Erythroblast (primary cell): Measurements from ENCODE around the gene CDC14A.

Experiments used
- GATA1 ChIP-seq: IDR thresholded peaks from 2 replicates; pipeline ENCODE4 v1.6.1; 2011; ENCODE audit warnings: low read depth, mild to moderate bottlenecking, control low read depth, low read length, moderate library complexity
- POLR2A ChIP-seq: IDR thresholded peaks from 2 replicates; pipeline ENCODE4 v1.6.1; 2011; ENCODE audit warnings: mild to moderate bottlenecking, low read length

DNA sequence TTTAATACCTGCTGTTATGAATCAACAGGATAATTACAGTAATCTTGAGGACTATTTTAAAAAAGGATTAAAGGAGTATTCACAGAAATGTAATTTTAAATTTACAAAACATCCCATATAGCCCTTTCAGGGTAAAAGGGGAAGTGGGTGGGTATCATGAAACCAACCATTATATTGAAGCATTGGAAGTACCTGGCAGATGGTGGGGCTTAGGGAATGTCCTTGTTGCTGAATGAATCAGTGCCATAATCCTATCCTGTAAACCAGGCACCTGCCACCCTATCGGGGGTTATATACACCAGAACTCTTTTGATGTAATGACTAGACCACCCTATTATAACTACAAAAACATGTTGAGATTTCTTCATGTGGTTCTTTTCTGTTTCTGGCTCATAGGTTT, 30.4 kb downstream of the CDC14A start:
- TF ChIP-seq POLR2A: no peak
- TF ChIP-seq GATA1: no peak
